A549 (cell line): ENCODE results near the gene DLG2.

Source experiments
- CTCF ChIP-seq: fragments of >200 bp; sonication (Bioruptor Twin); formaldehyde crosslinking; IDR thresholded peaks from 3 replicates; pipeline ENCODE4 v1.5.1; 2016
- HDAC2 ChIP-seq: fragments of 200-600 bp; sonication (generic); IDR thresholded peaks from 2 replicates; pipeline ENCODE4 v1.6.1; 2016
- HMGXB4 ChIP-seq: fragments of 250-450 bp; sonication (Bioruptor Pico); IDR thresholded peaks from 2 replicates; pipeline ENCODE4 v1.5.0; 2021; ENCODE audit warnings: mild to moderate bottlenecking, moderate library complexity, borderline replicate concordance
- MAZ ChIP-seq: fragments of 150-350 bp; IDR thresholded peaks from 2 replicates; pipeline ENCODE4 v1.6.1; 2014; ENCODE audit warnings: antibody characterized with exemption, low read depth, low read length, borderline replicate concordance
- MYC ChIP-seq: IDR thresholded peaks from 2 replicates; pipeline ENCODE4 v1.6.1; 2012; ENCODE audit warnings: mild to moderate bottlenecking, inconsistent platforms, low read length, improper control_type of control experiment, borderline replicate concordance
- NPAS2 ChIP-seq: fragments of 250-450 bp; sonication (Bioruptor Pico); IDR thresholded peaks from 2 replicates; pipeline ENCODE4 v1.8.0; 2022; ENCODE audit warnings: mild to moderate bottlenecking, moderate library complexity, borderline replicate concordance
- NR3C1 ChIP-seq: fragments of >200 bp; sonication (Bioruptor Twin); formaldehyde crosslinking; IDR thresholded peaks from 3 replicates; pipeline ENCODE4 v1.6.1; 2017
- POLR2A ChIP-seq: IDR thresholded peaks from 2 replicates; pipeline ENCODE4 v1.6.1; 2012; ENCODE audit warnings: mild to moderate bottlenecking, low read length
- RCOR1 ChIP-seq: fragments of 150-350 bp; IDR thresholded peaks from 2 replicates; pipeline ENCODE4 v1.6.1; 2014; ENCODE audit warnings: antibody characterized with exemption, low read length, low read depth
- RFX5 ChIP-seq: fragments of 450-650 bp; IDR thresholded peaks from 2 replicates; pipeline ENCODE4 v1.7.1; 2014; ENCODE audit warnings: antibody characterized with exemption, mild to moderate bottlenecking, moderate library complexity
- SMC3 ChIP-seq: fragments of >200 bp; sonication (Bioruptor Twin); formaldehyde crosslinking; IDR thresholded peaks from 3 replicates; pipeline ENCODE4 v1.6.1; 2018; ENCODE audit warnings: inconsistent platforms
- USF2 ChIP-seq: fragments of 450-650 bp; IDR thresholded peaks from 2 replicates; pipeline ENCODE4 v1.6.1; 2014; ENCODE audit warnings: antibody characterized with exemption

GRCh38 chr11:84590106-84590505 is 1037.0 kb downstream of the DLG2 start:
- TF ChIP-seq RFX5 (no peak), POLR2A (no peak), CTCF (no peak), NR3C1 (no peak), HMGXB4 (no peak), MYC (no peak), NPAS2 (CRISPR knock-in tag) (no peak), USF2 (no peak), HDAC2 (no peak), RCOR1 (no peak), MAZ (no peak), SMC3 (no peak)
